Tibial artery (tissue), 4 donors: Measurements from ENCODE around the gene CACNA1A.

Experiments
- DNase-seq, 2 donors: peaks; one replicate each; pipeline ENCODE4 v3.0.0-alpha.2; 2019
- H3K27ac ChIP-seq, 2 donors: fragments of 200-600 bp; sonication (generic) in 1 of 2; 1 replicate in 1 of 2; 2 replicates in 1 of 2; pipeline ENCODE4 v1.5.1; 2018 to 2019; ENCODE audit warnings: mild to moderate bottlenecking in 1 of 2
- H3K27me3 ChIP-seq, 2 donors: fragments of 200-600 bp; sonication (generic) in 1 of 2; one replicate each; pipeline versions ENCODE4 v1.5.1 to v1.6.0; 2016 to 2019
- H3K36me3 ChIP-seq, 3 donors: fragments of 200-600 bp; sonication (generic) in 2 of 3; one replicate each; pipeline ENCODE4 v1.5.1; 2016 to 2019; ENCODE audit warnings: mild to moderate bottlenecking in 2 of 3
- H3K4me1 ChIP-seq, 4 donors: fragments of 200-600 bp; sonication (generic) in 2 of 4; 1 replicate in 3 of 4; 2 replicates in 1 of 4; pipeline ENCODE4 v1.5.1; 2016 to 2019
- H3K4me3 ChIP-seq, 2 donors: fragments of 200-600 bp; sonication (generic) in 1 of 2; 1 replicate in 1 of 2; 2 replicates in 1 of 2; pipeline ENCODE4 v1.5.1; 2018 to 2019; ENCODE audit warnings: mild to moderate bottlenecking in 2 of 2
- H3K9me3 ChIP-seq, 3 donors: fragments of 200-600 bp; sonication (generic) in 1 of 3; one replicate each; pipeline ENCODE4 v1.5.1; 2016 to 2019
- CTCF ChIP-seq, 2 experiments: fragments of 200-600 bp in 1 of 2; fragments of 450-650 bp in 1 of 2; IDR thresholded peaks; one replicate each; pipeline ENCODE4 v1.5.1; 2017 to 2019; ENCODE audit warnings: antibody characterized with exemption in 2 of 2, mild to moderate bottlenecking in 1 of 2, moderate library complexity in 1 of 2
- intact Hi-C: fragments of 100-400 bp; cut with DNase I; formaldehyde crosslinking; loops from one replicate; pipeline ENCODE4 v1.15.0; 2023; ENCODE audit warnings: low total_unique reads

CACNA1A gene

GRCh38 chr19:13297023-13297422 lies 209.3 kb downstream of the CACNA1A start:
- Histone ChIP-seq H3K9me3 (no peaks in the 10 kb centered on the region), H3K4me3 (no peak overlapping the region), H3K27ac (no peak overlapping the region), H3K36me3 (no peaks in the 10 kb centered on the region), H3K4me1 (peaks cover 0 to 5% (median 0%) of the 10 kb centered on the region in 4 donors), H3K27me3 (peaks cover 0 to 16% of the 10 kb centered on the region in 2 donors)
- no peak for TF ChIP-seq CTCF (IDR thresholded peaks at IDR 0.05)
- intact Hi-C loops, result no loop called here
- DNase-seq, result no peak

GRCh38 chr19:13294812-13295567 lies 211.3 kb downstream of the CACNA1A start:
- DNase-seq, result no peak
- H3K4me1 ChIP-seq, result peaks cover 0 to 5% (median 0%) of the 10 kb centered on the region in 4 donors
- TF ChIP-seq CTCF (IDR thresholded peaks at IDR 0.05), result no peak
- intact Hi-C loops, result no loop called here
- no peaks in the 10 kb centered on the region for H3K36me3 ChIP-seq
- H3K9me3 ChIP-seq, result no peaks in the 10 kb centered on the region
- no peak overlapping the region for H3K4me3 ChIP-seq
- H3K27ac ChIP-seq, result no peak overlapping the region
- H3K27me3 ChIP-seq, result peaks cover 0 to 16% of the 10 kb centered on the region in 2 donors

GRCh38 chr19:13291913-13292312 lies 214.4 kb downstream of the CACNA1A start:
- no peak for DNase-seq
- Histone ChIP-seq H3K9me3 (no peaks in the 10 kb centered on the region), H3K4me3 (no peak overlapping the region), H3K27me3 (no peaks in the 10 kb centered on the region), H3K27ac (no peak overlapping the region), H3K36me3 (no peaks in the 10 kb centered on the region), H3K4me1 (no peaks in the 10 kb centered on the region)
- TF ChIP-seq CTCF (IDR thresholded peaks at IDR 0.05), result no peak
- intact Hi-C loops, result no loop called here

- intact Hi-C loops, result no loop called here
- Histone ChIP-seq H3K36me3 (no peaks in the 10 kb centered on the region), H3K4me3 (no peak overlapping the region), H3K9me3 (no peaks in the 10 kb centered on the region), H3K4me1 (no peaks in the 10 kb centered on the region), H3K27ac (no peak overlapping the region), H3K27me3 (peaks cover 0 to 3% of the 10 kb centered on the region in 2 donors)
- no peak for TF ChIP-seq CTCF (IDR thresholded peaks at IDR 0.05)
- no peak for DNase-seq
These were observed 215.5 kb downstream of the CACNA1A start for GRCh38 chr19:13290741-13291140.

- intact Hi-C loops, result no loop called here
- peaks cover 0 to 3% of the 10 kb centered on the region in 2 donors for H3K27me3 ChIP-seq
- no peaks in the 10 kb centered on the region for H3K9me3 ChIP-seq
- H3K27ac ChIP-seq, result no peak overlapping the region
- H3K4me3 ChIP-seq, result no peak overlapping the region
- no peaks in the 10 kb centered on the region for H3K4me1 ChIP-seq
- no peak for TF ChIP-seq CTCF (IDR thresholded peaks at IDR 0.05)
- H3K36me3 ChIP-seq, result no peaks in the 10 kb centered on the region
- no peak for DNase-seq
These were observed 217.0 kb downstream of the CACNA1A start for GRCh38 chr19:13289295-13289694.
